IgD-negative memory B cell (primary cell): Measurements from ENCODE around the gene MAGI3. TPM values are rescaled to one million over a fixed set of nuclear protein-coding genes. Genes with fewer than 3 reads are reported as not detected.
"Not testable (repeated sequence)": the region's sequence is repeated elsewhere in the genome, so short reads cannot be mapped to it uniquely, and the experiment has no call there.

Experiments used
- H3K27ac Mint-ChIP-seq, 3 donors: one replicate each; pipeline ENCODE4 v1.8.0; 2020 to 2022; ENCODE audit warnings: mild to moderate bottlenecking in 3 of 3, mixed read lengths in 3 of 3, moderate library complexity in 1 of 3
- H3K27me3 Mint-ChIP-seq: one replicate; pipeline ENCODE4 v1.8.0; 2021; ENCODE audit warnings: mixed read lengths
- H3K36me3 Mint-ChIP-seq: one replicate; pipeline ENCODE4 v1.8.0; 2020; ENCODE audit warnings: mild to moderate bottlenecking, mixed read lengths
- H3K4me1 Mint-ChIP-seq, 3 donors: one replicate each; pipeline ENCODE4 v1.8.0; 2020 to 2022; ENCODE audit warnings: mixed read lengths in 3 of 3, mild to moderate bottlenecking in 1 of 3
- H3K4me3 Mint-ChIP-seq, 4 donors: one replicate each; pipeline ENCODE4 v1.8.0; 2020 to 2022; ENCODE audit warnings: mild to moderate bottlenecking in 4 of 4, mixed read lengths in 4 of 4, moderate library complexity in 3 of 4
- H3K9me3 Mint-ChIP-seq, 3 donors: one replicate each; pipeline ENCODE4 v1.8.0; 2020 to 2021; ENCODE audit warnings: mixed read lengths in 3 of 3, mild to moderate bottlenecking in 1 of 3
- polyA plus RNA-seq: library from polyadenylated mRNA; unstranded; fragments of 300-500 nt; fragmentation: Illumina TruSeq; gene quantifications from one replicate; pipeline ENCODE4 v1.2.3, GENCODE V29; 2021

The MAGI3 gene
- polyA plus RNA-seq, 1 donor from 2014 or later: 0.36 TPM

- Mint-ChIP-seq H3K4me3 (no peak overlapping the region), H3K36me3 (peaks cover 2% of the 10 kb centered on the region), H3K27me3 (no peaks in the 10 kb centered on the region)
These were observed 54.5 kb downstream of the MAGI3 start for GRCh38 chr1:113444857-113445256.

GRCh38 chr1:113451710-113452109 is 61.4 kb downstream of the MAGI3 start:
- Mint-ChIP-seq H3K27me3 (no peaks in the 10 kb centered on the region), H3K9me3 (peaks cover 1 to 6% (median 4%) of the 10 kb centered on the region in 3 donors), H3K4me3 (no peak overlapping the region), H3K36me3 (peaks cover 3% of the 10 kb centered on the region), H3K4me1 (no peaks in the 10 kb centered on the region), H3K27ac (no peak overlapping the region)

More at GRCh38 chr1:113444857-113445256, 54.5 kb downstream of the MAGI3 start:
- Mint-ChIP-seq H3K4me1 (no peaks in the 10 kb centered on the region), H3K9me3 (peaks cover 4 to 20% (median 15%) of the 10 kb centered on the region in 3 donors), H3K27ac (peak overlapping the region in 1 of 3 donors; percentile 41)

- H3K4me3 Mint-ChIP-seq: no peak overlapping the region
- peaks cover 0 to 2% (median 0%) of the 10 kb centered on the region in 3 donors for H3K4me1 Mint-ChIP-seq
- peaks cover 1% of the 10 kb centered on the region for H3K27me3 Mint-ChIP-seq
- H3K27ac Mint-ChIP-seq: no peak overlapping the region
- H3K36me3 Mint-ChIP-seq: peaks cover 3% of the 10 kb centered on the region
- H3K9me3 Mint-ChIP-seq: peaks cover 0 to 4% (median 4%) of the 10 kb centered on the region in 3 donors
These were observed 62.8 kb downstream of the MAGI3 start for GRCh38 chr1:113452921-113453770.

- H3K27me3 Mint-ChIP-seq: peaks cover 1% of the 10 kb centered on the region
- H3K36me3 Mint-ChIP-seq: peaks cover 3% of the 10 kb centered on the region
- H3K4me1 Mint-ChIP-seq: peaks cover 0 to 2% (median 0%) of the 10 kb centered on the region in 3 donors
- no peak overlapping the region for H3K27ac Mint-ChIP-seq
- peaks cover 0 to 4% (median 4%) of the 10 kb centered on the region in 3 donors for H3K9me3 Mint-ChIP-seq
- H3K4me3 Mint-ChIP-seq: no peak overlapping the region
These were observed 63.4 kb downstream of the MAGI3 start for GRCh38 chr1:113453771-113454083.

GRCh38 chr1:113455374-113455773 is 65.1 kb downstream of the MAGI3 start:
- Mint-ChIP-seq H3K4me3 (no peak overlapping the region), H3K27ac (no peak overlapping the region), H3K27me3 (peaks cover 1% of the 10 kb centered on the region), H3K9me3 (peaks cover 0 to 4% (median 2%) of the 10 kb centered on the region in 3 donors), H3K4me1 (peaks cover 0 to 2% (median 0%) of the 10 kb centered on the region in 3 donors), H3K36me3 (peaks cover 1% of the 10 kb centered on the region)

GRCh38 chr1:113456967-113457366 is 66.7 kb downstream of the MAGI3 start:
- H3K4me1 Mint-ChIP-seq: peaks cover 0 to 2% (median 0%) of the 10 kb centered on the region in 3 donors
- H3K4me3 Mint-ChIP-seq: no peak overlapping the region
- peaks cover 1% of the 10 kb centered on the region for H3K27me3 Mint-ChIP-seq
- H3K9me3 Mint-ChIP-seq: peaks cover 0 to 10% (median 0%) of the 10 kb centered on the region in 3 donors
- peak overlapping the region in 1 of 3 donors; percentile 28 for H3K27ac Mint-ChIP-seq
- H3K36me3 Mint-ChIP-seq: peaks cover 1% of the 10 kb centered on the region

- Mint-ChIP-seq H3K4me3 (no peak overlapping the region), H3K4me1 (peaks cover 0 to 2% (median 0%) of the 10 kb centered on the region in 3 donors), H3K9me3 (peaks cover 0 to 10% (median 0%) of the 10 kb centered on the region in 3 donors), H3K27ac (no peak overlapping the region), H3K36me3 (peaks cover 1% of the 10 kb centered on the region), H3K27me3 (peaks cover 1% of the 10 kb centered on the region)
These were observed 69.0 kb downstream of the MAGI3 start for GRCh38 chr1:113459279-113459678.

GRCh38 chr1:113467991-113468390 is 77.7 kb downstream of the MAGI3 start:
- Mint-ChIP-seq H3K4me1 (peaks cover 0 to 1% (median 0%) of the 10 kb centered on the region in 3 donors), H3K36me3 (no peaks in the 10 kb centered on the region), H3K27ac (no peak overlapping the region), H3K27me3 (no peaks in the 10 kb centered on the region), H3K4me3 (no peak overlapping the region), H3K9me3 (peaks cover 7 to 18% (median 16%) of the 10 kb centered on the region in 3 donors)

- H3K36me3 Mint-ChIP-seq, H3K27me3 Mint-ChIP-seq, H3K4me3 Mint-ChIP-seq, H3K27ac Mint-ChIP-seq, H3K4me1 Mint-ChIP-seq: not testable (repeated sequence)
- H3K9me3 Mint-ChIP-seq: peaks cover 6 to 53% (median 38%) of the 10 kb centered on the region in 3 donors
These were observed 88.3 kb downstream of the MAGI3 start for GRCh38 chr1:113478427-113479195.

GRCh38 chr1:113479713-113480676 is 89.7 kb downstream of the MAGI3 start:
- peaks cover 5 to 53% (median 43%) of the 10 kb centered on the region in 3 donors for H3K9me3 Mint-ChIP-seq
- H3K4me1 Mint-ChIP-seq: no peaks in the 10 kb centered on the region
- H3K27me3 Mint-ChIP-seq: peaks cover 2% of the 10 kb centered on the region
- H3K4me3 Mint-ChIP-seq: peak overlapping the region in 2 of 4 donors; percentile 17 to 33
- H3K36me3 Mint-ChIP-seq: peaks cover 4% of the 10 kb centered on the region
- H3K27ac Mint-ChIP-seq: no peak overlapping the region

- H3K4me1 Mint-ChIP-seq, H3K36me3 Mint-ChIP-seq, H3K27ac Mint-ChIP-seq, H3K27me3 Mint-ChIP-seq, H3K4me3 Mint-ChIP-seq: not testable (repeated sequence)
- peaks cover 7 to 38% (median 28%) of the 10 kb centered on the region in 3 donors for H3K9me3 Mint-ChIP-seq
These were observed 94.8 kb downstream of the MAGI3 start for GRCh38 chr1:113485131-113485530.

GRCh38 chr1:113488576-113489177 is 98.4 kb downstream of the MAGI3 start:
- Mint-ChIP-seq H3K4me1 (no peaks in the 10 kb centered on the region), H3K27ac (no peak overlapping the region), H3K4me3 (no peak overlapping the region), H3K9me3 (peaks cover 15 to 41% (median 36%) of the 10 kb centered on the region in 3 donors), H3K27me3 (no peaks in the 10 kb centered on the region), H3K36me3 (no peaks in the 10 kb centered on the region)

GRCh38 chr1:113490384-113490783 is 100.1 kb downstream of the MAGI3 start:
- peaks cover 3% of the 10 kb centered on the region for H3K27me3 Mint-ChIP-seq

GRCh38 chr1:113493533-113493932 is 103.2 kb downstream of the MAGI3 start:
- Mint-ChIP-seq H3K9me3 (peaks cover 13 to 38% (median 33%) of the 10 kb centered on the region in 3 donors), H3K27me3 (peaks cover 3% of the 10 kb centered on the region), H3K36me3 (no peaks in the 10 kb centered on the region), H3K4me3 (no peak overlapping the region), H3K27ac (no peak overlapping the region), H3K4me1 (no peaks in the 10 kb centered on the region)

More at GRCh38 chr1:113490384-113490783, 100.1 kb downstream of the MAGI3 start:
- Mint-ChIP-seq H3K4me1 (no peaks in the 10 kb centered on the region), H3K4me3 (no peak overlapping the region), H3K9me3 (peaks cover 15 to 42% (median 38%) of the 10 kb centered on the region in 3 donors), H3K27ac (no peak overlapping the region), H3K36me3 (no peaks in the 10 kb centered on the region)
